Measurements from ENCODE around the gene CLMN. TPM values are rescaled to one million over a fixed set of nuclear protein-coding genes. Genes with fewer than 3 reads are reported as not detected.
A peak's percentile ranks its signal among the peaks of the same experiment; 100 is the strongest.

CLMN gene
- total and polyA plus RNA-seq, 10 of the 15 experiments (the other 5 are each of a cell fraction or from before 2014, with no cell fraction given), result 7.8 to 49.3 (median 18.5) TPM

GRCh38 chr14:95215094-95215725, 104.5 kb downstream of the CLMN start:
- H3K4me2 ChIP-seq (ENCODE audit: control insufficient read depth, insufficient read depth), result peak overlapping the region; percentile 50; the same call in 1 of the 2 replicates
- in situ Hi-C loops (cut with MboI) (no loop called here), intact Hi-C loops (cut with micrococcal nuclease; ENCODE audit: unreplicated experiment) (loop anchor here (5.0 kb wide), 1 partner anchor 97 kb away; no protein-coding TSS in a partner anchor)
- peak; percentile 28 for DNase-seq (ENCODE audit: low read depth, low spot score)
- H3K79me2 ChIP-seq (ENCODE audit: control insufficient read depth, insufficient read depth, low read length), result no peaks in the 10 kb centered on the region
- peaks cover 4% of the 10 kb centered on the region; the same call in 2 of the 3 replicates for H3K9me3 ChIP-seq (replicated peaks; ENCODE audit: control insufficient read depth, insufficient read depth, low read length)
- no peak overlapping the region; the same call in 1 of the 2 replicates for H2AFZ ChIP-seq (ENCODE audit: control insufficient read depth, low read depth, low read length)
- RAD21 ChIA-PET (ENCODE audit: unreplicated experiment), result interaction anchor here (1.0 to 1.6 kb wide), 3 partner anchors 9 to 112 kb away, joined by 4 to 5 read pairs (median 4); no protein-coding TSS in a partner anchor
- peak; percentile 32 for ATAC-seq
- no peaks in the 10 kb centered on the region for H3K27me3 ChIP-seq (replicated peaks in 1 of 2; ENCODE audit: control insufficient read depth in 2 of 2, insufficient read depth in 2 of 2, low read length in 1 of 2)
- peak overlapping the region; percentile 7; the same call in 1 of the 2 replicates for H3K27ac ChIP-seq (ENCODE audit: control insufficient read depth, insufficient read depth)
- CTCF ChIA-PET, result no interaction called here
- POLR2A ChIA-PET, result interaction anchor here (1.2 kb wide), 1 partner anchor 31 kb away, joined by 3 read pairs; no protein-coding TSS in a partner anchor
- H3K36me3 ChIP-seq (ENCODE audit: control insufficient read depth in 2 of 2, insufficient read depth in 2 of 2, low read length in 1 of 2), result no peaks in the 10 kb centered on the region; a peak in 1 of 4 replicates
- peaks cover 26% of the 10 kb centered on the region for H3K4me1 ChIP-seq (ENCODE audit: control insufficient read depth, insufficient read depth, low read length)
- no peak for FAIRE-seq
- no TSS peak for BruUV-seq (replicated peaks)
- H3K9ac ChIP-seq (ENCODE audit: control insufficient read depth, insufficient read depth, low read length), result no peak overlapping the region
- SMC1A ChIA-PET (ENCODE audit: uncharacterized antibody, unreplicated experiment), result interaction anchor here (0.7 to 2.6 kb wide), 4 partner anchors 10 to 109 kb away, joined by 3 to 6 read pairs (median 4); no protein-coding TSS in a partner anchor
- H4K20me1 ChIP-seq (ENCODE audit: control insufficient read depth, insufficient read depth), result no peaks in the 10 kb centered on the region
- H3K4me3 ChIP-seq, result no peak overlapping the region
- WGBS (ENCODE audit: insufficient coverage, insufficient replicate concordance, low lambda C conversion rate, missing lambda C conversion rate), result 35% methylated on average over 3 of the region's 3 CpGs
- no peak for TF ChIP-seq CEBPB (IDR thresholded peaks at IDR 0.05; ENCODE audit: borderline replicate concordance in 1 of 2, low read depth in 2 of 2, low read length in 2 of 2)
- TF ChIP-seq PAX8 (IDR thresholded peaks at IDR 0.05), result no peak
- TF ChIP-seq E2F8 (IDR thresholded peaks at IDR 0.05; ENCODE audit: low read depth, partially characterized antibody), result no peak
- peak; percentile 71 to 73; a peak in 3 of 4 replicates for TF ChIP-seq IKZF2 (IDR thresholded peaks at IDR 0.05)
- TF ChIP-seq SREBF1 (IDR thresholded peaks at IDR 0.05; ENCODE audit: low read length), result no peak
- TF ChIP-seq NR2C2 (IDR thresholded peaks at IDR 0.05; ENCODE audit: borderline replicate concordance, control insufficient read depth, insufficient read length, low read depth), result no peak
- no peak for TF ChIP-seq BHLHE40 (IDR thresholded peaks at IDR 0.05; ENCODE audit: borderline replicate concordance in 1 of 2, low read depth in 2 of 2, low read length in 1 of 2)
- no peak for TF ChIP-seq BMI1 (IDR thresholded peaks at IDR 0.05; ENCODE audit: borderline replicate concordance)
- no peak for TF ChIP-seq SPI1 (IDR thresholded peaks at IDR 0.05; ENCODE audit: borderline replicate concordance, insufficient read depth, low read depth, low read length)
- peak; percentile 56 for TF ChIP-seq IKZF1 (conservative IDR thresholded peaks at IDR 0.05)
- TF ChIP-seq ZBED1 (IDR thresholded peaks at IDR 0.05; ENCODE audit: borderline replicate concordance), result no peak
- no peak for TF ChIP-seq ZNF384 (IDR thresholded peaks at IDR 0.05; ENCODE audit: borderline replicate concordance, low read depth, low read length)
- TF ChIP-seq RUNX3 (IDR thresholded peaks at IDR 0.05; ENCODE audit: low read length), result peak; percentile 18; the same call in 1 of the 2 replicates
- TF ChIP-seq NFYA (IDR thresholded peaks at IDR 0.05; ENCODE audit: borderline replicate concordance, low read depth, low read length), result no peak
- TF ChIP-seq MTA2 (IDR thresholded peaks at IDR 0.05; ENCODE audit: low read depth), result peak; percentile 31; the same call in 1 of the 2 replicates
- TF ChIP-seq ZNF207 (IDR thresholded peaks at IDR 0.05; ENCODE audit: borderline replicate concordance), result no peak
- TF ChIP-seq HDAC6 (IDR thresholded peaks at IDR 0.05; ENCODE audit: unreplicated experiment), result no peak
- no peak for TF ChIP-seq PRDM15 (CRISPR knock-in tag; IDR thresholded peaks at IDR 0.05)

All from GM12878 (cell line).